GM12864 (cell line): ENCODE results near the gene UMODL1.

Source experiments
- DNase-seq: peaks from one replicate; pipeline ENCODE4 v3.0.0-alpha.2; 2011; ENCODE audit warnings: low read depth
- H3K4me3 ChIP-seq: 2 replicates; pipeline ENCODE4 v1.5.1; 2011; ENCODE audit warnings: mild to moderate bottlenecking, low read depth, low read length, control low read depth
- CTCF ChIP-seq: IDR thresholded peaks from 2 replicates; pipeline ENCODE4 v1.5.1; 2011; ENCODE audit warnings: low read depth, mild to moderate bottlenecking, moderate library complexity, low read length, control low read depth, inconsistent platforms; ENCODE audit errors: missing control alignments

Gene UMODL1

GRCh38 chr21:42096566-42096965 is 25.4 kb downstream of the UMODL1 start:
- no peak for DNase-seq
- no peak overlapping the region for H3K4me3 ChIP-seq
- no peak for TF ChIP-seq CTCF

- TF ChIP-seq CTCF, result no peak
- DNase-seq, result no peak
- no peak overlapping the region for H3K4me3 ChIP-seq
Measured at GRCh38 chr21:42097274-42097673, 26.2 kb downstream of the UMODL1 start.

DNA sequence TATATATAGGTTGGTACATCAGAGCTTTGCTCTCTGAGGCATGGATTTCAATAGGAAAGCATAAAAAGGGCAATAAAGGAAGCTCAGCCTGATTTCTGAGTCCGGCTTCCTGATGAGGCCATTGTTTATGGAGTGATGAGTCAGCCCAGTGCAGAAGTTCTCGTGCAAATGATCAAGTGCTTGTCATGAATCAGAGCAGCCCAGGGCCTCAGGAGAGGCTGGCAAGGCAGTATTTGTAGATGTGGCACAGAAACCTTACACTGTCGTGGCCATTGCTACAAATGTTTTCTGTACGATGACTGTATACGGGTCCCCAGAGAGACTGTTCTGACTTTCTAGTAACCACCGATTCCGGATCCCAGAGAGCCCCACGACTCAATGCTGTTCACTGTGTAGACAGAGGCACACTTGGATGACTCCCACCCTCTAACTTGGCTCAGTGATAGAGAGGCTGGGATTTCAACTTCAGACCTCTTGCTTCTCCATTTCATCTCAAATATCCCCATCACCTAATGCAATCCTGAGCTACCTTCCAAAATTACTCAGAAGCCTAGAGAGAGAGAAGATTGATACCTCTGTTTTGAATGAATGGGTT is 26.8 kb downstream of the UMODL1 start:
- no peak overlapping the region for H3K4me3 ChIP-seq
- DNase-seq, result no peak
- no peak for TF ChIP-seq CTCF

DNA sequence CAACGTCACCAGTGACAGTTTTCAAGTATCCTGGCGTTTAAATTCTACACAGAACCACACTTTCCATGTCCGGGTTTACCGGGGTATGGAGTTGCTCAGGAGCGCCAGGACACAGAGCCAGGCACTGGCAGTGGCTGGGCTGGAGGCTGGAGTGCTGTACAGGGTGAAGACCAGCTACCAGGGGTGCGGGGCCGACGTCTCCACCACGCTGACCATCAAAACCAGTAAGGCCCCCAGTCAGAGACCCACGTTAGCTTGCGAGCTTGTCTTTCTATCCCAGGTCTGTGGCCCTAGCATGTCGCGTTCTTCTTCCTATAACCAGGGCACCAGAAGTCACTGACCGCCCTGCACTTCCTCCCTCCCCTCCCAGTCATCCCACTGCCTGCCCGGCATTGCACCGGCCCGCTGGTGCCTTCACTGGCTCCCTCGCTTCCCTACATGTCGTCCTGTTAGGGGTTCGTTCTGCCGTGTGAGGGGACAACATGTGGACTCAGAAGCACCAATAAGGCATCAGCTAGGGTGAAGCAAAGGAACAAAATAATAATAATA is 27.9 kb downstream of the UMODL1 start:
- no peak overlapping the region for H3K4me3 ChIP-seq
- no peak for DNase-seq
- no peak for TF ChIP-seq CTCF

DNA sequence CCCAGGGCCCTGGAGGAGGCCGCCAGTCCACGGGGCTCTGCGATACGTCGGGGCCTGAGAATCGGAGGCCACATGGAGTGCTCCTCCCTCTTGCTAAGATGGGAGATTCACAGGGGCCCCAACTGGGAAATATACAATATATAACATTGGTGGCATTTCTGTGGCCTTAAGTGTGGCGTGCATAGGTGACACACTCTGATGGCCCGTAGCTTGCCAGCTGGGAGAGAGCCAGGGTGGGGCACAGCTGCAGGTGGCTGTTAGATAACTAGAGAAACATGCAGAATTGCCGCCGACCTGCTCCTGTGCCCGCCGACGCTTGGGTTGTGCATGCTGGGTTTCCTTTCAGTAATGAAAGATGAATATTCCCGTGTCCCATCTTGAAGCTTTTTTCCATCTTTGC is 30.1 kb downstream of the UMODL1 start:
- no peak for TF ChIP-seq CTCF
- no peak overlapping the region for H3K4me3 ChIP-seq
- no peak for DNase-seq

DNA sequence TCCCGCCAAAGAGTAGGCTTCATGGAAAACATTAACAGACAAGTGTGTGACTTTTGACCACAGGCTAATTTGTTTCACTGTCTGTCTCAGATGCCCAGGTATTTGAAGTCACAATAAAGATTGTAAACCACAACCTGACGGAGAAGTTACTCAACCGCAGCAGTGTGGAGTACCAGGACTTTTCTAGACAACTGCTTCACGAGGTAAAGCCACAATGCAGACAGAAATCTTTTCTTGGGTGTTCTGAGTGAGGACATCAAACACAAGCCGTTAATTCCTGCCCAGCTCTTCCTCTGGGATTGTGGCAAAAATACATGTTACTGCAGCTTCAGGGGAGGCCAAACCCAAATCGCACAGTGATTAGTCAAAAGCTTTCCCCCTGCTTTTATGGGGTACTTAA is 31.0 kb downstream of the UMODL1 start:
- DNase-seq, result no peak
- H3K4me3 ChIP-seq, result no peak overlapping the region
- no peak for TF ChIP-seq CTCF

DNA sequence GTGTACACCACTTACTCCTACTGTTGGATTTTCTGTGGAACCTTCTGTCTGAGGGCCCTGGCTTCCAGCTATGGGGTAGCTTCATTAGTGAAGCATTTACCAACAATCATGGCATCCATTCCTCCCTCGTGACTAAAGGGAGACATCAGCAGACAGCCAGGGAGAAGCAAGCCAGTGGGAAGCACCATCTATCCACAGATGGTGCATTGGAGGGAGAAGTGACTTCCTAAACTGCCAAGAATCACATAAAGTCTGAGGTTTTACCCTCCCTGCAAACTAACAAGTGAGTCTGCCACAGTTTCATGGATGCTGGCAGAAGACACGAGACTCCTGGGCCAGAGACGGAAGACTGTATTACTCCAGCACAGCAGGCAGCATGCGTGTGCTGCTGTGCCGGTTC is 31.4 kb downstream of the UMODL1 start:
- no peak overlapping the region for H3K4me3 ChIP-seq
- no peak for TF ChIP-seq CTCF
- DNase-seq, result no peak
